HG03354 (cell line): ENCODE results near the gene XKR7.

ENCODE experiments used
- ATAC-seq: cut with Tn5 transposase; IDR thresholded peaks from one replicate; pipeline ENCODE4 v1.9.1; 2021; ENCODE audit warnings: mild to moderate bottlenecking; ENCODE audit not compliant: unreplicated experiment, poor library complexity, severe bottlenecking

Gene XKR7

DNA sequence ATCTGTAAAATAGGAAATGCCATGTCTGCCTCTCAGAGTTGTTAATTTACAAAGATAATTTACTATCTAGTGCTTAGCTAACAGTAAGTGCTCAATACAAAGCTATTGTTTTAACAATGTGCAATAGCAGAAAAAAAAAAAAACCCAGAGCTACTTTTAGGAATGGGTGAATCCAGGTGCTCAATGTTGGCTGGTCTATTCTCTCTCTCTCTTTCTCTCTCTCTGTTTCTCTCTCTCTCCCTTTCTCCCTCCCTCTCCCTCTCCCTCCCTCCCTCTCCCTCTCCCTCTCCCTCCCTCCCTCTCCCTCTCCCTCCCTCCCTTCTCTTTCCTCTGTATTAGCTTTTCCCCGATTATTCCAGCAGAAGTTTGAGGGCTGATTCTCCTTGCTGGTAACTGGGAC lies 30.1 kb upstream of the XKR7 start:
- ATAC-seq = no peak

DNA sequence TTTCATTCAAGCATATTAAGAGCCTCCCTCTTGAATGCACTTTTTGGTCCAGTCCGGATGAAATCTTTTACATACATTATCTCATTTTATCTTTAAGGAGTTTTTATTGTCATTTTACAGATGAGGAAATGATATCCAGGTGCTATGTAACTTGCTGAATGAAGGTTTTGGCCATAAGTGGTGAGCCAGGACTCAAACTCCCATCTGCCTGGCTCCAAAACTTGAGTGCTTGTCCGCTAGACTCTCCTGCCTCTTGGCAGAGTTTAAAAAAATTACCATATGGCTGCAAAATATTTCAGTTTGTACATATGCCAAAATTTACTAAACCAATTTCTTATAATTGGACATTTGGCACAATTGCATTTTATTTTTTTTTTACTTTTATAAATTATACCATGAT lies 28.3 kb upstream of the XKR7 start:
- no peak for ATAC-seq

DNA sequence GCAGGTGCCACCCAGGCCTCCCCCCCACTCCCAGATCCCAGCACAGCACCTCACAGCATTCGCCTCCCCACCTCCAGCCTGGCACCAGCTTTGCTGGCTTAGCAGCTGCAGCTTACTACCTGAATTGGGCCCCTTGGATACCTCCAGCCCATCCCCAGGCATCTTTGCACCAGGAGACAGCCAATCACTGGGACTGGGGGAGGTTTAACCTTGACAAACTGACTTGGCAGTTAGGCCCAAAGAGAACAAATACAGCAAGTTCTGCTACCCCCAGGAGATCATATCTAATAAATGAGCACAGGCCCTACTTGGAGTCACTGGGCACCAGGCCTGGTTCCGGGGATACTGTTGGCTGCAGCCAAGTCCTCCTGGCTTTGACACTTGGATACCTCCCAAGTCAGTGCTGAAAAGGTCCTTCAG lies 24.9 kb upstream of the XKR7 start:
- ATAC-seq = no peak

DNA sequence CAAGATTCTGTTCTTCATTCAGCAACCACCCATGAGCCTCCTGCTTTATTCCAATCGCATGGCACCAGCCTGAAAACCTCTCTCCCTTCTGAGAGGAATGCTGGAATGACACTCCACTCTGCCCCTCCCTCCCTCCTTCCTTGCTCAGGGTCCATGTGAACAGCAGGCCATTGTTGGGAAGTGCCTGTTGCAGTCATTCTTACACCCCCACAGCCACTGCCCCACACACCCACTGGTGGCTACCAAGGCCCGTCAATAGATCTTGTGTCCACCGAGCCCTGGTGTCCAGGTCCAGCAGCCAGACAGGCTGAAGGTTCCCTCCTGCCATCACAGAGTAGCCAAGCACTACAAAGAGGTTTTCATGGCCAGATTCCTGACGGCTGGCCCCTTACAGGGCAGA lies 22.6 kb upstream of the XKR7 start:
- no peak for ATAC-seq

DNA sequence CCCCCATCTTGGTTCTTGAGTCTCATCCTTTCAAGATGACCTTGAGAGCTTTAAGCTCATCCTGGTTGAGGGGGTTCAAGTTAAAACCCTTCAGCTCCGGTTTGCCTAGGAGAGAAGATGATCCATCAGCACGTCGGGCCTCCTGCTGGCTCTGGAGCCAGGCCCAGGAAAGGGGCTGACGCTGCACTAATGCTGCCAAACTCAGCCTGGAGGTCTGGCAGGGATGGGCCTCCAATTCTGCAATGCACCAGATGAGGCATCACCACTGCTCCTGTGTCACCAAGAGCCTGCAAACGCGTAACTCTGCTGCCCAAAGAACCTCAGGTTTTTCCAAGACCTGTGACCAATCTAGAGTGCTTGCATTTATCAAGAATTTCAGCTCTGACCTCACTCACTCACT lies 22.2 kb upstream of the XKR7 start:
- ATAC-seq = no peak

GRCh38 chr20:31948008-31948407 lies 19.9 kb upstream of the XKR7 start:
- no peak for ATAC-seq

- ATAC-seq = no peak
Measured at GRCh38 chr20:31949877-31950646, 17.9 kb upstream of the XKR7 start.

- no peak for ATAC-seq
Measured at GRCh38 chr20:31951203-31951529, 16.8 kb upstream of the XKR7 start.

- peak; percentile 93 for ATAC-seq
Measured at GRCh38 chr20:31951530-31952453, 16.2 kb upstream of the XKR7 start, which contains the start of gene PDRG1. PDRG1 (minus strand) TSS chr20:31952046; CDS start chr20:31951961, 85 bp downstream.

GRCh38 chr20:31953556-31954148 lies 14.3 kb upstream of the XKR7 start:
- no peak for ATAC-seq

GRCh38 chr20:31954500-31954899 lies 13.5 kb upstream of the XKR7 start:
- no peak for ATAC-seq

GRCh38 chr20:31956556-31957526 lies 11.1 kb upstream of the XKR7 start:
- ATAC-seq = no peak

- ATAC-seq = no peak
Measured at GRCh38 chr20:31962761-31963160, 5.2 kb upstream of the XKR7 start.

GRCh38 chr20:31963889-31964288 lies 4.1 kb upstream of the XKR7 start:
- ATAC-seq = no peak

- no peak for ATAC-seq
Measured at GRCh38 chr20:31966991-31967655, 828 bp upstream of the XKR7 start.

DNA sequence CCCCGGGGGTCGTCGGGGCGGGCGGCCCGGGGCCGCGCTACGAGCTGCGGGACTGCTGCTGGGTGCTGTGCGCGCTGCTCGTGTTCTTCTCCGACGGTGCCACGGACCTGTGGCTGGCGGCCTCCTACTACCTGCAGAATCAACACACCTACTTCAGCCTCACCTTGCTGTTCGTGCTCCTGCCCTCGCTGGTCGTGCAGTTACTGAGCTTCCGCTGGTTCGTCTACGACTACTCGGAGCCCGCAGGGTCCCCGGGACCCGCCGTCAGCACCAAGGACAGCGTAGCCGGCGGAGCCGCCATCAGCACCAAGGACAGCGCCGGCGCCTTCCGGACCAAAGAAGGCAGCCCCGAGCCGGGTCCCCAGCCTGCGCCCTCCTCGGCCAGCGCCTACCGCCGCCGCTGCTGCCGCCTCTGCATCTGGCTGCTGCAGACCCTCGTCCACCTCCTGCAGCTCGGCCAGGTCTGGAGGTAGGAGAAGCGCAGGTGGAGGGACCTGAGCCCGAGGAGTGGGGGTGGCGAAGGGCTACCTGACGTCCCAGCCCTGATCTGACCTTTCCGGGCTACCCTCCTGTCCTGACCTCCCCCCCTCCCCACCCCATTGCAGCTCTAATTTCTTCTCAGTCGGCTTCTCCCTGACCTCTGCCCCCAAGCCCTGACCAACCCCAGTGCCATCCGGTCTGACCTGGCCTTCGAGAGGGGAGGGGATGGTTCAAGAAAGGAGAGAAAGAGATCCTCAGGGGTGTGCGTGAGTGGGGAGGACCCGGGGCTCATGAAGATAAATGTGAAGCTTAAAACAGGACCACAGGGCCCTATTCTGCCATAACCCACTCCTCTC lies 558 bp downstream of the XKR7 start:
- ATAC-seq = peak; percentile 64

DNA sequence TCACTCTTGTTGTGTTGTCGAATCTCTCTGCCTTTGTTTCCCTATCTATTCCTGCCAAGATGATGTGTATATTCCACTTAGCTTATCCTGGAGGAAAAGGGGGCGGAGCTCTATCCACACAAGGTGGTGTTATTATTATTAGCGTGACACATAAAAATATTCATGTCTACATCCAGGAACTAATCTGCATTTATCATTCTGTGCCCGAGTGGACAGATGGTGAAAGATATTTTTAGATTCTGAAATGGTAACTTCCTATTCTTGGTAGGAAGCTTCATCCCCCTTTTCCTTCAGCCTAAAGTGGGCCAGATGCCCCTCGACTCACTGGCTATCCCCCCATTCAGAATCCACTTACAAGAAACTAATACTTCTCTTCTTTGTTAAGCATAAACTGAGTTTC lies 2.0 kb downstream of the XKR7 start:
- ATAC-seq = no peak

DNA sequence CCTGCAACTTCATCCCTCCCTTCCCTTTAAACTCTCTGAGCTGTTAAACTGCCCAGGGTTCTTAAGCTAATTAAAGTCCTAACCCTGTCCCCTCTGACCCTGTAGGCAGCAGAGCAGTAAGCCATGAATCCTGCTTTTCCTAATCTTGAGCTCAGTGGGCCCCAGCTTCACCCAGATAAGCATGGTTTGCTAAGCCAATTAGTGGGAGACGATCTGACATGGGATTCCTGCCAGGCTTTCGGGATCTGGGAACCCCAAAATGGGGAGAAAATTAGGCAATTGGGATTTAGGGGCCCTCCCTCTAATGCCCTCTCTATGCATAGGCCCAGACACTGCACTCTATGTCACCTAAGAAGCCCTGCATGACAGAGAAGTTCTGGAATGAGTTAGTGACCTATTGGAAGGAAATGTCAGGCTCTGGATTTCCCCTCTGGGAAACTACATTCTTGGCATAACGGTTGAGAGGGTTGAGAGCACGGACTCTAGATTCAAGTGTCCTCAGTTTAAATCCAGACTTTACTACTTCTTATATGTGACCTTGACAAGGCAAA lies 4.6 kb downstream of the XKR7 start:
- no peak for ATAC-seq
